HUDEP-2 (cell line): ENCODE data around the gene MOGAT2.
"Not testable (repeated sequence)": the region's sequence is repeated elsewhere in the genome, so short reads cannot be mapped to it uniquely, and the experiment has no call there.

Experiments
- DNase-seq, 76 experiments: peaks; one replicate each; lab custom pipeline; 2025; ENCODE audit not compliant: unreplicated experiment in 76 of 76; lab: John Stamatoyannopoulos, UW

MOGAT2 gene

DNA sequence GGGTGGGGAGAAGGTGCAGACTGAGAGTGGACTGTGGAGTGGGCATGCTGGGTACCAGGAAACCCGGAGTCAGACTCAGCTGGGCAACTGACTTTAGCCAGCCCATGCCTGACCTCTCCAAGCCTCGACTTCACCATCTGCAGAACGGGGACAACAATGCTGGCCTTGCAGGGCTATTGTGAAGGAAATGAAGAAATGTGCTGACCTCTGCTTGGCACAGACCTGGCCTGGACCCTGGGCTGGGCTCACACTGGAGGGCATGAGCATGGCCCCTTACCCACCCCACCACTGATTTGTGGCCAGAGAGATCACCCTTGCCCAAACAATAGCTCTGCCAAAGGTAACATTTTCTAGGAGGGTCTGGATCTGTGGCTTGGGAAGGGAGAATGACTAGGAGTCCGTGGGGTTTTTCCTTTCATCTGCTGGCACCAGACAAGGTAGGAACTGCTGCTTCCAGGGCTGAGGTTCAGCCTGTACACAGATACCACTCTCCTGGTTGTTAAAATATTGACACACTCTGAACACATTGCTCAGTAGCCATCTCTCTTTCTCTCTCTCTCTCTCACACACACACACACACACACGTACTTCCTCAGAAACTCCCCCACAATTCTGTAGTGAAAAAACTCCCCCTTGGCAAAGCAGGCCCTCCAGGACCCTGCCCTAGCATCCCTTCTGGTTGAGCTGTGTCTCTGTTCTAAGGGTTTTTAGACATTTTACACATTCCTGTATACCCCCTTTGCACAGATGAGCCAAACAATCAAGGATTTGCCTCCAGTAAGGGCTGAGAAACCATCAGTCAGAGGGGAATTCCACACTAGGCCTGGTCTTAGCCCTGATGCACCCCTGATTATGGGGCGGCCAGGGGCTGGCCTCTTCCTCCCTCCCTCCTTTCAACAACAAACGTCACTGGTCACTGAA, 1.0 kb downstream of the MOGAT2 start:
- no peak for DNase-seq

- DNase-seq: no peak
These were observed 2.0 kb downstream of the MOGAT2 start for GRCh38 chr11:75719340-75720239.

DNA sequence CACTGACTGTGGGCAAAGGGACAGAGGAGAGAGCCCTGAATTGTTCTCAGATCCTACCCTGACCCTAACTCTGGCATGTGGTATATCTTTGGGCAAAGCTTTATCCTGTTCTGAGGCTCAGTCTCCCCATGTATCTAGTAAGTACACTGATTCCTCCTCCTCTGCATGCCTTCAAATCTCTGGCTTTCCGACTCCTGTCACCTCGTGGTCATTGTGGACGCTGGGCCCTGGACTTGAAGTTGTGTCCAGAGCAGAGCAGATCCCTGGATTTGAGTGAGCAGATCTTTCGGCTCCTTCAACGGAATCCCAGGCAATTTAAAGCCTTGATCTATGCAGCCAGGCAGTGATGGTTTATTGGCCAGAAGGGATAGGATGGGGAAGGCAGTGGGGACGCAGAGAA, 3.0 kb downstream of the MOGAT2 start:
- DNase-seq: no peak

DNA sequence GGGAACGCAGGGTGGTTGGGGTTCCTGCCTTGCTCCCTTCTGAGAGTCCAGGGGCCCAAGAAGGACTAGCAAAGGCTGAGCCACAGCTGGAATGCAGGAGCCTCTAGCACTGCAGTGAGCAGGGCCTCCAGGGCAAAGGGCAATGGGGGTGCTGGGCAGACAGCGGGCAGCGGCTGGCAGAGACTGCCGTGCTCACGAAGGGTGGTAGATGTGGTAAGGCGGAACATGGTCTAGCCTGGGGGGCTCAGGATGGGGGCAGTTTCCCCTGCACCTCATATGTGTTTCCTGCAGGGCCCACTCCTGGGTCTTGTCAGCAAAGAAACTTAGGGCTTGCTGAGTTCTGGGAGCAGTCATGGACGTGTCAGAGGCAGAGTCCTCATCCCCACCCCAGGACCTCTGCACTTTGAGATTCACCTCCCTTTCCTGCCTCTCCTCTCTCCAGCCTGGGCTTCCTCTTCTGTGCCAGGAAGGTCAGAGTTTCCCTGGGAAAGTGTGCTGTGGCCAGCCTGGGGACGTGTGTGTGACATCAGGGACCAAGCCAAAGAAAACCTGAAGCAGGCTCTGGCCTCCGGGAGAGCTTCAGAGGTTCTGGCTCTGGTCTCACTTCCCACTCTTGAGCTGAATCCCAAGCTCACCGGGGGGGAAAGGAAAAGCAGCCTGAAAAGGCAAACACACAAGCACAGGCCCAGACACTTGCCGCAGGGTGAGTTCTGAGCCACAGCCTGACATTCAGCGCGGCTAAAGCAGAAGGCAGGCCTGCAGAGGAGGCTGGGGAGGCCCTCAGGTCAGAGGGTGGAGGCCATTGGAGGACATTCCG, 4.4 kb downstream of the MOGAT2 start:
- no peak for DNase-seq

DNA sequence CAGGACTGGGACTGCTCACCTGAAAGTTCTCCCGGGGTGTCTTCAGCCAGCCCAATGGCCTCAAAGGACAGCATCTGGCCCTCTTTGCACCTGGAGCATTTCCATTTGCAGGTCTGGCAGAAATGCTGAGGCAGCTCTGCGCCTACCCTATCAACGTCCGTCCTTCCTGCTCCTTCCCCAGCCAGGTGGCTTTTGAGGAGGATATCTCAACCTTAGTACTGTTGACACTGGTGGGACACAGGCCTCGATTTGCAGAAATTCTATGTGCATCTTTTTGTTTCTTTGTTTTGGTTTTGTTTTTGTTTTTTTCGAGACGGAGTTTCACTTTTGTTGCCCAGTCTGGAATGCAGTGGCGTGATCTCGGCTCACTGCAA, 5.0 kb downstream of the MOGAT2 start:
- DNase-seq: no peak

GRCh38 chr11:75725547-75726320, 8.1 kb downstream of the MOGAT2 start:
- DNase-seq: no peak

GRCh38 chr11:75728992-75729391, 11.4 kb downstream of the MOGAT2 start:
- no peak for DNase-seq

DNA sequence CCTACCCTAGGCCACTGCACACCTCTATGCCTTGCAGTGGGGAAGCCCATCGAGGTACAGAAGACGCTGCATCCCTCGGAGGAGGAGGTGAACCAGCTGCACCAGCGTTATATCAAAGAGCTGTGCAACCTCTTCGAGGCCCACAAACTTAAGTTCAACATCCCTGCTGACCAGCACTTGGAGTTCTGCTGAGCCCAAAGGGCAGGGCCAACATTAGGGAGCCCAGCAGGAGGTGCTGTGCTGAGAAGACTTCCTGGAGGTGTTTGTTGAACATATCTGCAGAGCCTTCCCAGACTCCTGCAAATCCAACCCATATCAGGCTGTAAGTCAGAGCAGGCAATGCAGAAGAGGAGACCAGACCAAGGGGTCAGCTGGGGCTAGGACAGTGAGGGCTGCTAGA, 13.5 kb downstream of the MOGAT2 start:
- DNase-seq: no peak

- DNase-seq: no peak
These were observed 15.4 kb downstream of the MOGAT2 start for GRCh38 chr11:75733071-75733430.

DNA sequence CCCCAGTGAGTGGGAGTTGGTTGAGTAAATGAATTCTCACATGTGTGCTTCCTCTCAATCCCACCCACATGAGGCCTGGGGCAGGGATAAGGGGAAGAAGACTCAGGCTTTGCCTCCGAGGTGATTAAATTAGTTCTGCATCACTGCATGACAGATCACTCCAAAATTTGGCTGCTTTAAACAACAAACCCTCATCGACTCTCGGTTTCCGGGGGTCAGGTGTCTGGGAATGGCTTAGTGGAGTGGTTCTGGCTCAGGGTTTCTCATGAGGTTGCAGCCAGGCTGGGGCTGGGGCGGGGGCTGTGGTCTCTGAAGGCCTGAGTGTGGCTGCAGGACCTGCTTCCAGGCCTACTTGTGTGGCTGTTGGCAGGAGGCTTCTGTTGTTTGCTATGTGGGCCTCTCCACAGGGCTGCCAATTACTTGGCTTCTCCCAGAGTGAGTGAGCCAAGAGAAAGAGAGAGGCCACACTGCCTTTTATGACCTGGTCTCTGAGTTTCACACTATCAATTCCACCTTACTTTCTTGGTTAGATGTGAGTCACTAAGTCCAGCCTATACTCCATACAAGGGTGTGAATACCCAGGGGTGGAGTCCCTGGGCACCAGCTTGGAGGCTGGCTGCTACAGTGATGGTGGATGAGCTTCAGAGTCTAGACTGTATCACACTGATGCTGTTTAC, 15.9 kb downstream of the MOGAT2 start:
- no peak for DNase-seq

DNA sequence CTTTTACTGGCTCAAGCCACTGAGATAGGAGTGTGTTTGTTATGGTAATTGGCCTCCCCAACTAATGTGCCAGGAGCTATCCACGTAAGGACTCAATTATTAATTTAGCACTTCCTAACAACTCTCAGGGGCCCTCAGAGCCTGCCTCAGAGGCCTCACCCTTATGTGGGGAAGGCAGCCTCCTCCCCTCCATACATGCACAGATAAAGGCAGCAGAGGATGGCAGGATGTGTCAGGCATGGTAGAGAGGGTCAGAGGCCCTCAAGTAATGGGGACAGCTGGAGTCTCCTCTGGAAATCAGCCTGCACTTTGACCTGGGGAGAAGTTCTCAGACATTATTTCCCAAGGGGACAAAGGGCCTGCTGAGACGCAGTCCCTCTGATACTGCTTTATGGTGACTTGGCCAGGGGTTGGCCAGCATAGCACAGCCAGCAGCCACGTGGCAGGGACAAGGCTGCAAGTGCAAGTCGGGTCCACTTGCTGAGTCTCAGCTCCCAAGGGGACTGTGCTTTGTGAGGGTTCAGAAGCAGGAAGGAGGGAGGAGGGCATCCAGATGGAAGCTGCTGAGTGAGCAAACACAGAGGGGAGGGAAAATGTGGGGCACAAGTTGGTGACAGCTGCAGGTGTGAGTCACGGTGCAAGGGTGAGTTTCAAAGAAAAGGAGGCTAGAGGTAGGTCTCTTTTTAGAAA, 17.0 kb downstream of the MOGAT2 start:
- DNase-seq: no peak

DNA sequence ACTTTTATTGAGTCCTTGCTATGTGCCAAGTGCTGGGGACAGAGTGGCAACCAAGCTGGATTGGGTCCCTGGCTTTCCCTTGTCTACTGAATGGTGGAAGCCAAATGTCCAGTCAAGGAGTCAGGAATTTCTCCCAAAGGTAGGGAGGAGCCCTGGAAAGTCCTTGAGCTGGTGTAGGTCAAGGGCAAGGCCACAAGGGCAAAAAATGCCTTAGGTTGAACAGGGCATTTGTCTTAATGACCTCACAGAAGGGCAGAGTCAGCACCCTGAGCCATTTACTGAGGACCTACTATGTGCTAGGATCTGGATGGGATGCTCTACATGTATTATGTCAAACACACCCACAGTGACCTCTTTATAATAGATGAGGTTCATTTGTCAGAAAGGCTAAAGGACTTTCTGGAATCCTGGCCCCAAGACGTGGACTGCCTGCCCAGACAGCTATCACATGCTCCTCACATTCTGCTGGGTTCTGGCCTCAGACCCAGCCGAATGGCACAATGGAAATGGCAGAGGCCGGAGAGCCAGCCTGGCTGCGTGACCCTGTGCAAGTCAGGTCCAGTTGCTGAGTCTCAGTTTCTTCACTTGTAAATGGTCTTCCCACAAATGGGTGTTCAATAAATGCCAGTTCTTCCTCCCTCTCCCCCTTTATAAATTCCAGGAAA, 17.7 kb downstream of the MOGAT2 start:
- no peak for DNase-seq

DNA sequence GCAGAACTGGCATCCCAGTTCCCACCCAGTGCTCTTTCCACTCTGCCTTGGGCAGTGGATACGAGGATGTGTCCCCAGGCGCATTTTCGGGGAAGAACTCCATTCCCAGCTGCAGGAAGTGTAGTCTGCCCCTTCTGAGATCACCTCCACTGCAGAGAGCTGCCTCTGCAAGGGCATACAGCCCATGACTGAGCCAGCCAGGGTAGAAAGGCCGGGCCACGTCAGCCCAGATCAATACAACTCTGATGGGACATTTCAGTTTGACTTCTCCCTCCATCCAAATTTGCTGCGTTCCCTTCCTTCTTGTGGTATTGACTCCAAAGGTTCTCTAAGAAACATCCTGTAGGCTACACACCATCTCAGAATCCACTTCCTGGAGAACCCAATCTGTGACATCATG, 19.7 kb downstream of the MOGAT2 start:
- no peak for DNase-seq

- no peak for DNase-seq
These were observed 23.0 kb downstream of the MOGAT2 start for GRCh38 chr11:75740681-75741080.

GRCh38 chr11:75743159-75743558, 25.5 kb downstream of the MOGAT2 start:
- not testable (repeated sequence) for DNase-seq

GRCh38 chr11:75743711-75744563, 26.3 kb downstream of the MOGAT2 start:
- DNase-seq: peak in 3 of 76 experiments; percentile 3 to 9 (median 6)

- DNase-seq: no peak
These were observed 28.2 kb downstream of the MOGAT2 start for GRCh38 chr11:75745807-75746206.
